GM19239 (cell line): ENCODE data around the gene ACTR8.

Experiments used
- DNase-seq: peaks from one replicate; pipeline ENCODE4 v3.0.0; 2011; ENCODE audit warnings: low spot score; ENCODE audit not compliant: insufficient read length
- FAIRE-seq: peaks from 2 replicates; lab custom pipeline; 2011; peaks lifted over from hg19 to GRCh38; lab: Jason Lieb, UNC

Gene ACTR8

DNA sequence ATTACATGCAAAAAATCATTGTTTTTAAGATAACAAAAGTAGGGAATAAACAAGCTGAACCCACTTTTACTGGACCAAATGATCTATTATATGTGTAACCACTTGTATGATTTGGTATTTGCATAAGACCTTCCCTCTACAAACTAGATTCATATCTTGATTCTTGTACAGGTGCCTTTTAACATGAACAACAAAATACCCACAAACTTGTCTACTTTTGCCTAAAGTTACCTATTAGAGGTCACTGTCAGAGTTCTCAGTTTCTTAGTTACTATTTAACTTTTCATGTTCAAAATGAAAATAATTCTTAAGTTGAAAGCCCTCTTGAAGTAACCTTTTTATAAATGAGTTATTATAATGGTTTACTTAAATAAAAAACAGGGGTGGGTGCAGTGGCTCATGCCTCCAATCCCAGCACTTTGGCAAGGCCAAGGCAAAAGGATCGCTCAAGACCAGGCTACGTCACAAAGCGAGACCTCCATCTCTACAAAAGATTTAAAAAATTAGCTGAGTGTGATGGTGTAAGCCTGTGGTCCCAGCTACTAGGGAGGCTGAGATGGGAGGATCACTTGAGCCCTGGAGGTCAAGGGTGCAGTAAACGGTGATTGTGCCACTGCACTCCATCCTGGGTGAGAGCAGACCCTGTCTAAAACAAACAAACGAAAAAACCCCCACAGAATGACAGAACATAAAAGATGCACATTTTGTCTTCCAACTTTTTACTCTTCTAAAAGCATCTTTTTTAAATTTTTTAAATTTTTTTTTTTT lies 16.0 kb downstream of the ACTR8 start:
- no peak for DNase-seq
- peak; percentile 85 for FAIRE-seq

DNA sequence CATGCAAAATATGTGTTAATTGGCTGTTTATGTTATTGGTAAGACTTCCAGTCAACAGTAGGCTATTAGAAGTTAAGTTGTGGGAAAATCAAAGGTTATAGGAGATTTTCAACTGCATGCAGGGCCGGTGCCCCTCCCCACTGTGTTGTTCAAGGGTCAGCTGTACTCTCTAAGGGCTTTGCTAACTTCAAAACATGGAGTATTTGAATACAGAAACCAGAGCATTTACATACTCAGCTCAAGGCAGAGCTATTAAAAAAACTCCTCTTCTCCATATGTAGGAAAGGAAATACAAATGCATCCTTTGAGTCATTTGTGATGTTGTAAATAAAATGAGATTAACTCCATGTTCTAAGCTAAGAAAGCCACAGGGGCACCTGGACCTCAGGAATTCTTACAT lies 18.8 kb downstream of the ACTR8 start:
- FAIRE-seq (peak; percentile 63), DNase-seq (no peak)

DNA sequence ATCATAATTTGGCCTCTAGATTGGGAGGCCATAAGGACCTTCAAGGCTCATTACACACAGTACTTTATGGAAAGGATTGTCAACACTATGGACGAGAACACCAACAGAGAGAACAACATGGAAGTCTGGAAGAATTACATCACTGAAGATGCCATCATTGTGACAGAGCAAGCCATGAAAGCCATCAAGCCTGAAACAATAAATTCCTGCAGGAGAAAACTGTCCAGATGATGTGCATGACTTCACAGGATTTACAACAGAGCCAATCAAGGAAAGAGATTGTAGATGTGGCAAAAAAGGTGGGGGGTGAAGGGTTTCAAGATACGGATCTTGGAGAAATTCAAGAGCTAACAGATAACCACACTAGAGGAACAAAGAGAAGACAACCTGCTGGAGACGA lies 19.7 kb downstream of the ACTR8 start:
- FAIRE-seq, result no peak
- no peak for DNase-seq

DNA sequence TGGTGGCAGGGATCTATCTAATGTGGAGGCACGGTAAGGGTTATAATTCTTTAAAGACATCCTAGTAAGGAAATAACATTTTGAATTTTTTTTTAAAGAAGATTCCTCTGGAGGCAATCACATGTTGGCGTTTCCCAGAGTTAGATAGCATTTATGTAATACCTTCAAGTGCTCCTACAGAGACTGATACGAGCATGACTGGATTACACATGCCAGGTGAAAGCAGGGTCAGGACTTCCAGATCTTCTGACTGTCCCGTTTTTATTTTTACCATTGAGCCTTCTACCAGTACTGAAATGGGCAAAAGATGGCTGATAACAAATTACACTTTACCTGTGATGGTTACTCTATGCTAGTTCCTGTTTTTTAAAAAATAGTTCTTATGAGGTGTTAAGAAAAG lies 21.8 kb downstream of the ACTR8 start:
- FAIRE-seq, result no peak

DNA sequence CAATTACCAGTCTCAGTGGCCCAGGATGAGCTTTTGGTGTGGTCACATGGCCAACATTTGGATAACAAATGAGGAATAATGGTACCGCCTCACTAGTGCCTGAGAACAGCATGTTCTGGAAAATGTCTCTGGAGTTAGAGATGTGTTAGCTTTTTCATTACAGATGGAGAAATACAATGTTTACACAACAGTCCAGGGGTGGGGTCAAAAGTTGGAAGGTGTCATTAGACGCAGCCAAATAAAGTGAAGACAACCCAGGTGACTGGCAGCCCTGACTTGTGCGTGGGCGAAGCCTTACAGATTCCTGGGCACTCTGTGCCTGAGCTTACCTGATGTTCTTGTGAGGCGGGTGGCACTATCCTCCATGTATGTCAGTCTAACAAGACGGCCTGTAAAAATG lies 22.8 kb downstream of the ACTR8 start:
- DNase-seq, result no peak
- FAIRE-seq, result no peak

More for the DNA sequence above, 21.8 kb downstream of the ACTR8 start:
- no peak for DNase-seq

DNA sequence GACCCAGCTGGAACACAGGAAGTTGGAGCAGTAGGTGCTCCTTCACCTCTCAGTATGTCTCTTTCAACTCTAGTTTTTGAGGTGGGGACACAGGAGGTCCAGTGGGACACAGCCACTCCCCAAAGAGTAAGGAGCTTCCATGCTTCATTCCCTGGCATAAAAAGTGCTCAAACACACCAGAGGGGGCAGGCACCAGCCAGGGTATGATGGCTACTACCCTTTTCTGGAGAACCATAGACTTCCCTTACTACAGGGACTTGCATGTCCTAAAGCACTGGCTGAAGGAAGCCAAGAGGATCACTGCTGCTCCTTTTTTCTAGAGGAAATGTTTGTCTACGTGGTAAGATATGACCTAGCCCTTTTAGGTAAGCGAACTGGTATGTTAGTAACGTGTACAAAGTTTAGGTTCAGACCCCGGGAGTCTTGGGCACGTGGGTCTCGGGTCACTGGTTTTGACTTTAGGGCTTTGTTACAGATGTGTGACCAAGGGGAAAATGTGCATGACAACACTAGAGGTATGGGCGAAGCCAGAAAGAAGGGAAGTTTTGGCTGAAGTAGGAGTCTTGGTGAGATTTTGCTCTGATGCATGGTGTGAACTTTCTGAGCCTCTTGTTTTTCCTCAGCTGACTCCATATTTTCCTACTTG lies 23.7 kb downstream of the ACTR8 start:
- FAIRE-seq (no peak), DNase-seq (no peak)

DNA sequence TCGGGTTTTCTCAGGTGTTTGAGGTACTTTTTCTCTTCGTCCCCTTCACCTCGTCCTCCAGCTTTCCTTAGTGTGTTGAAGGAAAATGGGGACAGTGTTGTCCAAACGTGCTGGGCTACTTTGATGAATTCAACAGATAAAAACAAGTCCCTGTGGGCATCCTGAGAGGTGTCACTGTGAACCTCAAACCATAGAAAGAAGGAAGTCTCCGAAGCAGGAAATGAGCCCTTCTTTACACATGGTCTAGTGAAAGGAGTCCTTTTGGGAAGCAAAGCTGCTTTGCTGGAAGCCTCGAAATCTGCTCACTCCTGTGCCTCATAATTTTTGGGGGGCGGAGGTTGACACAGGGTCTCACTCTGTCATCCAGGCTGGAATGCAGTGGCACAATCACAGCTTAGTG lies 25.0 kb downstream of the ACTR8 start:
- DNase-seq (no peak), FAIRE-seq (no peak)

DNA sequence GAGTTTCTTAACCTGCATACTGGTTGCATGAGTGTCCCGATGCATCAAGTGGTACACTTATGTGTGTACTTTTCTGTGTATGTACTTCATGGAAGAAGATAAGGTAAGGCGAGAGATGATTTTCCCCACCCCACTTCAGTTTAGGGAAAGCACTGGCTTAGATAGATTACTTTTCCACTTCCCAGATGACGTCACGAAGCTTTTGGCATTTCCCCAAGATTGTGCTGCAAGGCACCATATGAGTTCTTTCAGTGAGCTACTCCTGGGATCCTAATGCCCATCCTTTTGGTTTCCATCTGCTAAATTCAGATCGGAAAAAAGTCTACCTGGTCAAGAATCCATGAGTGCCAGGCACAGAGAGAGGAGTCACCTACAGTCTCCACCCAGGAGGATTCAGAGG lies 31.1 kb downstream of the ACTR8 start:
- DNase-seq, result no peak

DNA sequence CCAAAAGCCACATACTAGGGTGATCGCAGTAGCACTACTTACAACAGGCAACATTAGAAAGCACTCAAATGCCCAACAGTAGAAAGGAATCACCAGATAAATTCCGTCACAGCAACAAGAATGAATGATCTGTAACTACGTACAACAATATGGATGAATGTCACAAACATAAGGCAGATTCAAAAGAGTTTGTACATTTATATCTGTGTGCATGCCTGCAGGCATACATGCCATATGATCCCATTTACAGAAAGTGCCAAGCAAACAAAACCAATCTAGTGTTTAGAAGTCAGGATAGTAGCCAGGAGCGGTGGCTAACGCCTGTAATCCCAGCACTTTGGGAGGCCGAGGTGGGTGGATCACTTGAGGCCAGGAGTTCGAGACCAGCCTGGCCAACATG lies 32.0 kb downstream of the ACTR8 start:
- no peak for FAIRE-seq

More for the DNA sequence above, 31.1 kb downstream of the ACTR8 start:
- FAIRE-seq, result no peak

DNA sequence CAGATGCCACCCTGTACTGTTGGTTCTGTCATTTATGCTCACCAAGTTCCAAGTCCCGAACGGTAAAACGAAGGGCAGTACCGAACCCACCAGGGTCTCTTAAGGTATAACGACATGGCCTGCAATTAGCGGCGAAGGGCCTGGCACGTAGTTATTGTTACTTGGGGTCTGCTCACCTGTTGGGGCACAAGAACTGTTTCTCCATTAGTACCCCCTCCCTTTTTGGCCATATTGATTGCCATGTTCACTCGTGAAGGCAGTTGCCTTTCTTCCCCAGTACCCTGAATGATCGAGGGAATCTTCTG lies 35.1 kb downstream of the ACTR8 start:
- FAIRE-seq (no peak), DNase-seq (no peak)

More for the DNA sequence above, 32.0 kb downstream of the ACTR8 start:
- no peak for DNase-seq

DNA sequence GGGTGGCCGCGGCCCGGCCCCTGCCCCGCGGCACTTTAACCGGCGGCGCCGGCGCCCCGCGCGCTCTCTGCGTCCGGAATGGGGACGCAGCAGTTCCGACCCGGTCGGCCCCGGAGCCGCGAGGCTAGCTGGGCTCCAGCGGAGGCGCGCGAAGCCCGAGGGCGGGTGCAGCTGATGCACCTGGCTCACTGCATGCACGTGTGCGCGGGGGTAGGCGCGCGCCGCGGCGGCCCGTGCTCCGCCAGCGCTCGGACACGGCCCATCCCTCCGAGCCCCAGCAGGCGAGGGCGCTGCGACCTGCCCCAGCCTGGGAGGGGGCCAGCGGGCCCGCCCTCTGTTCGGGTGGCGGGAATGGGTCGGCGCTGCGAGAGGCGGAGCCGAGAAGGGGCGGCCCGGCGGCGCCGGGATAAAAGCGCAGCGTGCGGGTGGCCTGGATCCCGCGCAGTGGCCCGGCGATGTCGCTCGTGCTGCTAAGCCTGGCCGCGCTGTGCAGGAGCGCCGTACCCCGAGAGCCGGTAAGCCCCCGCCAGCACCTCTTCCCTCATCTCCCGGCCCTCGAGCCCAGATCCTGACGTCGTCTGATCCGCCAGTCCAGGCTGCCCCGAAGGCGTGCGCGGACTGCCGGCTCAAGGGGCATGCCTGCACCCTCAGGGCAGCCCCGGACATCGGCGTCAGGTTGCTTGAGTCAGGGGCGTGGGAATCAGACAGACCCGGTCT lies 35.7 kb downstream of the ACTR8 start, which contains the start of the genes CHDH and IL17RB:
CHDH (minus strand) TSS at position 286 of the 717 bp plus-strand sequence. CDS start 22,411 bp downstream, outside the sequence.
IL17RB (plus strand) TSS at position 435 of the 717 bp plus-strand sequence; CDS start at position 456, 21 bp downstream.
- no peak for FAIRE-seq
- DNase-seq, result peak; percentile 53

DNA sequence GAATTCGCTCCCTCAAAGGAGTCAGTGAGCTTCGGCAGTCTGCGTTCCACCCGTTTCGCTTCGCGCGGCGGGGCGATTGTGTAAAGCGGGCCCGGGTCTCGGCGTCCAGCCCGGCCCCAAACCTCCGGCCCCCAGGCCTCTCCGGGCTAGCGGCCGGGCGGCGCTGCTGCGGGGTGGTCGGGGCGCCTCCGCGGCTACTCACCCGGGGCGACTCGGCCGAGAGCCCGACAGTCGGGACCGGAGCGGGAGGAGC lies 36.1 kb downstream of the ACTR8 start:
- DNase-seq, result no peak
- no peak for FAIRE-seq

DNA sequence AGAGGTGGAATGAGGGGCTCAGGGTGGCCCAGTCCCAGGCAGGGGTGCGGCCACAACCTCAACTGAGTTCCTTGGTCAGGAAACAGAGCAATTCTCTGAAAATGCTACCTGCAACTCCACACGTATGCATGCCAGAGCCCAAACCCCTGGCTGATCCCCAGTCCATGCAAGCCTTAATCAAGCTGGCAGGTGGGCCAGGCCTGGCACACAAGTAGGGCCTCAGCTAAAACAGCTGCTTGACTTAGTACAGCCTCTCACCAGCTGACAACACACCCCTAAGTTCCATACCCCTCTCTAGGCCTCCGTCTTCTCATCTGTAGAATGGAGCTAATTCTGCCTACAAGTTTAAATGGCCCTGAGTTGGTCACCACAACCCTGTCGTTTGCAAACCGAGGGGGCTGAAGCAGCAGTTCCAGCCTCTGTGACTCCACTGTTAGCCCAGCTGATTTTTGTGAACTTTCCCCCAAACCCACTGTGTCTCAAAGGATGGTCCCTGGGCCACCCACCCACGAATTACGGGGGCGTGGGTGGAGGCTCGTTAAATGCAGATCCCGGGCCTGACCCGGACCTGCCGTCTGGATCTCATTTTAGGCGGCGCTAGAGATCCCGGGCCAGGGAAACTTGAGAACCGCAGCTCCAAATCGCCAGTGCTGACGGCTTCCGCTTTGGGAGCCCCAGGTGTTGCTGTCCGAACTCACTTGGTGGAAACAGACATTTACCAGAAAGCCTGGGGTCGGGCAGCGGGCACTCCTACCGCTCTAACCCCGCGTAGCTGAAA lies 36.7 kb downstream of the ACTR8 start:
- DNase-seq, result peak; percentile 40

DNA sequence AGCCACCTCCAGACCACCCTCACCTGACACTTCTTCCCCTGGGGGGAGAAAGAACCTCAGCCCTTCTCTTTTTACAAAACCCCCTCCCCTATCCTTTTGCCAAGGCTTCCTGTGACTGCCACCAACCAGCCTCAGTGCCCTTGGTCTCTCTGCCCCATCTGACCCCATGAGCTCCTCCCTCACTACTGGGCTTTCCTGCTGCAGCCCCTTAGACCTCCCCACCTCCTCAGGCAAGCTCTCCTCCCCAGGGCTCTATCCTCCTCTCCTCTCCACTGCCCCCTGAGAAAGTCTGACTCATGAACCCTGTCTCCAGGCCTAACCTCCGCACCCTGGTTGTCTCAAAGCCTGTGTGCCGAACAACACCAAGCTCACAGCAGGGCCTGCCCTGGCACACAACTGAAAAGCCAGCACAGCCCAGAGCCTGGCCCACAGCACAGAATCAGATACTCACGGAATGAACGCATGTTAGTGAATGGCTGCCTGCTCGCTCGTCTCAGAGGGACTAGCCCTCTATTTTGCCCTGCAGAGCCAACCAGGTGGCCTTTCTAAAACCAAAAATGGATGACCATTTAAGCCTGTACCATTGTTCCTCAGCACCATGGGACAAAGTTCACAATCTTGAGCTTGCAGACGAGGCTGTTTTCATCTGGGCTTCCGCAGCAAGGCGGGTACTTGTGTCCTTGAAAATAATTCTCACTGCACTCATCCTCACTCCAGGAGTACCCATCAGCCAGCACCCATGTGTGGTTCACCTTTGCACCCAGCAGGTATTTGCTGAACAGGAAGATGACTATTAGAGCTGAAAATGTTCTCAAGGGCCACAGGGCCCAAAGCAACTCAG lies 37.5 kb downstream of the ACTR8 start:
- FAIRE-seq (peak; percentile 14), DNase-seq (no peak)

More for the DNA sequence above, 36.7 kb downstream of the ACTR8 start:
- FAIRE-seq, result peak; percentile 78

DNA sequence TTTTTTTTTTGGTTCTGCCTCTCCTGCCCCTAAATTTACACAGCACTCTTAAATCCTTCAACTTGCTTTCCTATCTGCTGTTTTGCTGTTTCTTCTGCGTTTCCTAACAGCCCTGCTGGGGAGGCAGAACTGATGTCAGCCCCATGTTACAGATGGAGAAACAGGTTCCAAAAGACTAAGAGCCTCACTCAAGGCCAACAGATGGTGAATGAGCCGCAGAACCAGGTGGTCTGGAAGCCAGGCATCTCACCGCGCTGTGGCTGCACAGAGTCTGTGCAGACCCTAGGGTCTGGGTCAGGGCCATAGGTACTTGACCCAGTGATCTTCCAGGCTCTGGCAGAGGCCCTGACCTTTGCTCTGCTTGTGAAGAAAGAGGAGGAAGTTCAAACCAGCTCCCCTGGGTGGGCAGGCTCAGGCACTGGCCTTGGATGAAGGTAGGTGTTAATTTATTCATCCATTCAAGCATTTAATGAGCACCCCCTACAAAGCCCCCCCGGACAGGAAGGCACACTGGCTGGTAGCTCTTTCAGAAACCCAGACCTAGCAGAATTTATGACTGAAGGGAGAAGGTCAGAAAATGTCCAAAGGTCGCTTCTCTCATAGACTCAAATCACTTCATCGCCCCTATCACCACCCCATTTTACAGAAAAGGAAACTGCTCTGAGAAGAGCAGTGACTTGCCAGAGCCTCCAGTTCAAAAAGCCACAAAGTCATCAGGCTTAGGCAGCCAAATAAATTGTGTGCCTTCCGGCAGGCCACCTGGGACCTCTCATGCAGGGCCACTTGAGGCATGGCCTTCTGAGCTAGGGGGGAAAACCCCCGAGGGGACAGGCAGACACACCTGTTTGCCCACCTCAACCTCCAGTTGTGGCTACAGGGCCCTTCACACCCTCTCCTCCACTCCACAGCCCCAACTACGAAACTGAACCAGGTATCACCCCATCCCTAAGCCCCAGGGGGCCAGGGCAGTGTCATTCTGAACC lies 38.5 kb downstream of the ACTR8 start:
- DNase-seq (peak; percentile 51), FAIRE-seq (peak; percentile 98)

DNA sequence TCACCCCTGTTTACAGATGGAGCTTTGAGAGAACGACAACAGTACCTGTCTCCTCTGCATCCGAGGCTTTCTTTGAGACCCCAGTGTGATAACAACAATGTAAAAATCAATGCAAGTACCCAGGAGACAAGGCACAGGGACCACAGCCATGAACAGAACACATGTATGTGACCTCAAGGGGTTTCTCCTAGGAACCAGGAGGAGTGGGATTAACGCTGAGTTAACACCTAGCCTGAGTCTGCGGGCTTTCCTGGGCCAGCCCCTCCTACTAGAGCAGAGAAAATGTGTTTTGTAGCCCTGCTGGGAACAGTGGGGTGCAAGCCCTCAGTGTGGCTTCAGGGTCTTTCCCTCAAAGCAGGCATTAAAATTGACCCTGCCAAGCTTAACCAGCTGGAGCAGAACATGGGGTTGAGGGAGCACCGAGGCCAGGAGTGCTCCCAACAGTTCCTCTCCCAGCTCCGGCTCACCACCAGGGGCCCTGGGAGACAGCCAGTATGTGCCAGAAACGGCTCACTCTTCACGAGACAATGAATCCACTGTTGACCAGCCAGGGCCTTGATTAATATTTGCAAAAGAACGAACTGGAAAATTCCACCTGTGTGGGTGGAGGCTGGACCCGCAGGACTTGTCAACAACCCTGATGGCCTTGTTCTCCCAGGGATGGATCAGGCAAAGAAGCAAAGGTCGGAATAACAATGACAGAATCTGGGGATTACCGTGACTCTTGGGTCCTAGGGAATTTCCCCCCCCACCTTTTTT lies 39.3 kb downstream of the ACTR8 start:
- no peak for DNase-seq

DNA sequence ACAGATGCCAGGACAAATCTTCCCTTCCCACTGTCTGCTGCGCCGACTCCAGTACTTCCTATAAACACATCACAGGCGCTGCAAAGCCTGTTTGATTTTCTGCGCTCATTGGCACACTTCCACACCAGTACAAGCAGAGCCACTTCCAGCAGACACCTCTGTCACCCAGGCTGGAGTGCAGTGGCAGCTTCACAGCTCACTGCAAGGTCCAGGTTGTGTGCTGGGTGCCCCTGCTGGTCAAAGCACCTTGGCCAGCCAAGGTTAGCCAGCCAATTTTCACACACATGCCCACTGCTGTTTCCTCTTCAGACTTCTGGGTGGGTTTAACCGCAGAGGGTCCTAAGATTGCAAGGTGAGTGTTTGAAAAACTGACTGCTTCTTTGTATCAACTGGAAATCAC lies 40.7 kb downstream of the ACTR8 start:
- DNase-seq, result no peak
- FAIRE-seq, result peak; percentile 18

More for the DNA sequence above, 39.3 kb downstream of the ACTR8 start:
- FAIRE-seq, result no peak

DNA sequence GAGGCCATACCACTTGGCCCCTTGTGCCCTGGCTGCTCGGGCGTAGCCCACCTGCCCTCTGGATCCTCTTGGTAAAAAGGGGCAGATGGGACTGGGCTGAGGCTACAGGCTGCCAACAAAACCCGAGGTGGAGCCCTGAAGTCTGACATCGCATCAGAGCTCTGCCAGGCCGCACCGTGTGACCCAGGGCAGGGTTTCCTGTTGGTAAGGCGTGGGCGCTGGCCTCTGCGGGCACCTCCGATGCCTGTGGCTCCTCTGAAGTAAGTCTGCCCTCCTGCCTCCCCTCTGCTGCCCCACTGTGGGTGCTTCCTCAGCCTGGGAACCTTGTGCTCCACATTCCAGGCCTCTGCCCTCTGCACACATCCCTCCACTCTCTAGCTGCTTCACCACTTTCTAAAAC lies 44.6 kb downstream of the ACTR8 start:
- DNase-seq, result no peak
- no peak for FAIRE-seq
